ENCODE data around the gene ZFAND2B. TPM values are rescaled to one million over a fixed set of nuclear protein-coding genes. Genes with fewer than 3 reads are reported as not detected.

The ZFAND2B gene
- total RNA-seq, 1 donor from 2014 or later: 22.2 TPM

Other genes starting within 250 kb of the ZFAND2B start
- gene CDK5R2, start 247.1 kb upstream of the ZFAND2B start, total RNA-seq: not detected in 2 replicates
- gene FEV, start 221.6 kb upstream of the ZFAND2B start, total RNA-seq: not detected in 2 replicates
- gene CRYBA2, start 213.4 kb upstream of the ZFAND2B start, total RNA-seq: not detected in 2 replicates
- gene CFAP65, start 165.3 kb upstream of the ZFAND2B start, total RNA-seq: not detected in 2 replicates
- gene IHH, start 145.9 kb upstream of the ZFAND2B start, total RNA-seq: not detected in 2 replicates
- 14.9 and 24.1 TPM in 2 replicates for gene NHEJ1, start 46.0 kb upstream of the ZFAND2B start, total RNA-seq
- 0.81 and 4.5 TPM in 2 replicates for gene SLC23A3, start 36.8 kb upstream of the ZFAND2B start, total RNA-seq
- gene CNPPD1, start 29.9 kb upstream of the ZFAND2B start, total RNA-seq: 21.4 and 39.2 TPM in 2 replicates
- gene RETREG2, start 28.5 kb upstream of the ZFAND2B start, total RNA-seq: 49.7 TPM in 2 replicates
- gene ABCB6, start 12.2 kb downstream of the ZFAND2B start, total RNA-seq: 31.4 and 45.8 TPM in 2 replicates
- gene ATG9A, start 22.9 kb downstream of the ZFAND2B start, total RNA-seq: 36.8 and 60.8 TPM in 2 replicates
- 19.3 and 23.1 TPM in 2 replicates for gene ANKZF1, start 23.0 kb downstream of the ZFAND2B start, total RNA-seq
- gene GLB1L, start 38.7 kb downstream of the ZFAND2B start, total RNA-seq: 4.2 and 6.6 TPM in 2 replicates
- gene STK16, start 38.7 kb downstream of the ZFAND2B start, total RNA-seq: 16.5 and 21.8 TPM in 2 replicates
- gene TUBA4B, start 46.5 kb downstream of the ZFAND2B start, total RNA-seq: not detected in 2 replicates
- 9.0 and 18.1 TPM in 2 replicates for gene TUBA4A, start 47.1 kb downstream of the ZFAND2B start, total RNA-seq
- gene DNAJB2, start 72.6 kb downstream of the ZFAND2B start, total RNA-seq: 18.0 and 40.7 TPM in 2 replicates
- gene PTPRN, start 102.6 kb downstream of the ZFAND2B start, total RNA-seq: 0.16 TPM in 1 of 2 replicates, not detected in the other
- gene RESP18, start 126.0 kb downstream of the ZFAND2B start, total RNA-seq: not detected in 2 replicates
- gene DNPEP, start 181.1 kb downstream of the ZFAND2B start, total RNA-seq: 40.3 and 51.7 TPM in 2 replicates
- gene DES, start 211.6 kb downstream of the ZFAND2B start, total RNA-seq: not detected in 2 replicates
- gene SPEG, start 228.1 kb downstream of the ZFAND2B start, total RNA-seq: 0.44 and 0.65 TPM in 2 replicates

Data from bladder microvascular endothelial cell (primary cell).